Dendritic cell treated with granulocyte-macrophage colony-stimulating factor and Interleukin-4, amounts not matched to agents 40 ng/mL and 50 ng/mL, for 4 days (primary cell): ENCODE data around the gene MDM1.

Experiments
- H3K27ac Mint-ChIP-seq: one replicate; pipeline ENCODE4 v1.8.0; 2022; ENCODE audit warnings: mild to moderate bottlenecking, mixed read lengths
- H3K27me3 Mint-ChIP-seq: one replicate; pipeline ENCODE4 v1.8.0; 2022; ENCODE audit warnings: mild to moderate bottlenecking, mixed read lengths
- H3K36me3 Mint-ChIP-seq: one replicate; pipeline ENCODE4 v1.8.0; 2022; ENCODE audit warnings: low read depth, mixed read lengths
- H3K4me1 Mint-ChIP-seq: one replicate; pipeline ENCODE4 v1.8.0; 2022; ENCODE audit warnings: low read depth, mixed read lengths
- H3K4me3 Mint-ChIP-seq: one replicate; pipeline ENCODE4 v1.8.0; 2022; ENCODE audit warnings: mild to moderate bottlenecking, moderate library complexity, mixed read lengths
- H3K9me3 Mint-ChIP-seq: one replicate; pipeline ENCODE4 v1.8.0; 2022; ENCODE audit warnings: mixed read lengths
- intact Hi-C: fragments of 100-400 bp; cut with micrococcal nuclease; formaldehyde crosslinking; loops from one replicate; pipeline ENCODE4 v1.15.0; 2022

The MDM1 gene

DNA sequence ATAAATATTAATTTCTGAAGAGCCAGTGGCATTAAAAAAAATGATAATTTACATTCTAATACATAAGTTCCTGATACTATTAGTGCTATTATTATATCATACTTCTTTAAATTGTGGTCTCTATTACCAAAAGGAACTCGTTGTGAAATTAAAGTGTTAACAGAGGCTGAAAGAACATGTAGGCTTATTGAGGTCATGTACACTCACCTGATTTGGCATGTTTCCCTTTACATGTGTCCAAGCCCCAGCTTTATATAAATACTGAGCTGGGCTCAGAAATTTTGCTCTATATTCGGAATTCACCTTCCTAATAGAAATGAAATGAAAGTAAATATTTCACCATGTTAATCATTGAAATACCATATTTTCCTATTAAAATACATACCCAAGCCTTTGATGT is 11.0 kb downstream of the MDM1 start:
- Mint-ChIP-seq H3K27me3 (no peaks in the 10 kb centered on the region), H3K36me3 (peaks cover 2% of the 10 kb centered on the region), H3K4me1 (peaks cover 6% of the 10 kb centered on the region), H3K9me3 (no peaks in the 10 kb centered on the region), H3K27ac (no peak overlapping the region), H3K4me3 (no peak overlapping the region)
- intact Hi-C loops: no loop called here

DNA sequence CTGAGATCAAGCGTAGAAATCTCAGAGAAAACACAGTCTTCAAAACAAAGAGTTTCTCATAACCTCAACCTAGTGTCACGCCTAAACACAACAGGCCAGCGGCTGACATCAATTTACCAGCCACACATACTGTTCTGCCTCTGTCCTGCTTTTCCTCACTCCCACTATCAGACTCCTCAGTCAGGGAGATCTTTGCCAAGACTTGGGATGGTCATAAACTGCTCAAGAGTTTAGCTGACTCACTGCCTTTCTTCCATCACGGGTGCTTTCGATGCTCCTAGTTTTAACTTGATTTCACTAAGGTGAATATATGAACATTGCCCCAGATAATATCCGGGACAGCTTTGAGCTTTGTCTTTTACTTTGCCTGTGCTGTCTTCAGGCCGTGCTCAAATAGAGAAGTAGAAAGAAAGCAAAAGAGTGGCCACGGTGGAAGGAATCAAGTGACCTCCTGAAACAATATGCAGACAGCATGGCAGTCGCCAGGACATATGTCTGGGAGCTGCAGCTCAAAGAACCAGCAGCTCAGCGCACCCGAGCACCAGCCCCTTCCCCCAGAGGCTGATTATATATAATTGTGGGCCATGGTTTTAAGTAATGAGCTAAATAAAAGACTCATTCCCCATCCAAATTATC is 12.1 kb downstream of the MDM1 start:
- intact Hi-C loops: loop anchor here (5.0 kb wide), 1 partner anchor 278 kb away; no protein-coding TSS in a partner anchor
- Mint-ChIP-seq H3K4me1 (no peaks in the 10 kb centered on the region), H3K4me3 (no peak overlapping the region), H3K27me3 (no peaks in the 10 kb centered on the region), H3K27ac (no peak overlapping the region), H3K36me3 (peaks cover under 1% of the 10 kb centered on the region), H3K9me3 (no peaks in the 10 kb centered on the region)

DNA sequence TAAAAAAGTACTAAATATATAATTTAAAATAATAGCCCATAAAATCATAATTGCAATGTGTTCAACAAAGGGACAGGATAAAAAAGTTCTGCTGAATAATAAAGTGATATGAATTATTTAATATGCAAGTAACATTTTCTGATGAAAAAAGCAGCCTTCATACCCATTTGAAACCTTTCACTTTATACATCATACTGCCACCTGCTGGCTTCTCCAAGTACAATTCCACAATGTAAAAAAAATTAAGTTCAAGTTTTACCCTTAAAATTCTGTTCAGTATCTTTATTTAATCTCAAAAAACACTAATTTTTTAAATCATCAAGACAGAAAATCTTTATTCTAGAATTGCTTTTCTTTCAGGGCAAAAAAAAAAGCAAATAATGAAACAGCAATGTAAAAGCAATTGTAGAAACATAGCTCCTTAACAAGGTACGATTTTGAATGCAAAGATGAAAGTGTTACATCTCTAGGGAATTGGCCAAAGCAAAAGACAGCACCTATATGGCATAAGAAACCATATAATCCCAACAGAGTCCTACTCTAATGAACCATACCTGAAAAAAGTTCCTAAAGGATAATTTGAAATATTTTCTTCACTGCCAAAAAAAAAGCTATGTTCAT is 15.0 kb downstream of the MDM1 start:
- Mint-ChIP-seq H3K27me3 (no peaks in the 10 kb centered on the region), H3K36me3 (peaks cover 7% of the 10 kb centered on the region), H3K9me3 (no peaks in the 10 kb centered on the region), H3K4me1 (no peaks in the 10 kb centered on the region), H3K27ac (no peak overlapping the region), H3K4me3 (no peak overlapping the region)
- intact Hi-C loops: loop anchor here (1.0 to 5.0 kb wide), 2 partner anchors 94 to 275 kb away; no protein-coding TSS in a partner anchor

DNA sequence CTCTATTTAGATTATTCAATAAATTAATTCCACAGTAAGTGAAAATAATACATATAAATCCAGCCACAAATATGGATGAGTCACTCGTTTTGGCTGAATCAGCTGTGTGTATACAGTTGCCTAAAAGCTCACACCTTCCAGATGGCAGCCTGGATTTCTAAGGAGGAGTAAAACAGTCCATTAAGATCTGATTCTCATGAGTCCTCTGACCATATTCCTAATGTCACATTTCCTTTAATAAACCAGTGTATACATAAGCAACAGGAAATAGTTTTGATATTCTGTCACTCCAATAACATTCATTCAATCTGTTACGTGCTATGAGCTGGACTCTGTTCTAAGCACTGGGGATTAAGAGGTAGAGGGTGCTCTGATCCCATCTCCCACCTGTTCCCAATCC is 21.8 kb downstream of the MDM1 start:
- no peak overlapping the region for H3K4me3 Mint-ChIP-seq
- H3K4me1 Mint-ChIP-seq: no peaks in the 10 kb centered on the region
- peaks cover 37% of the 10 kb centered on the region for H3K36me3 Mint-ChIP-seq
- intact Hi-C loops: no loop called here
- no peaks in the 10 kb centered on the region for H3K27me3 Mint-ChIP-seq
- no peaks in the 10 kb centered on the region for H3K9me3 Mint-ChIP-seq
- H3K27ac Mint-ChIP-seq: no peak overlapping the region

DNA sequence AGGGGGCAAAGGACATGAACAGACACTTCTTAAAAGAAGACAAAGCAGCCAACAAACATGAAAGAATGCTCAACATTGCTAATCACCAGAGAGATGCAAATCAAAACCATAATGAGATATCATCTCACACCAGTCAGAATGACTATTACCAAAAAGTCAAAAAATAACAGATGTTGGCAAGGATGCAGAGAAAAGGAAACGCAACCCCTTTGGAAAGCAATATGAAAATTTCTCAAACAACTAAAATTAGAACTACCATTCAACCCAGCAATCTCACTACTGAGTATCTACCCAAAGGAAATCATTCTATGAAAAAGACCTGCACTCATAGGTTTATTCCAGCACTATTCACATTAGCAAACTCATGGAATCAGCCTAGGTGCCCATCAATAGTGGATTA is 25.6 kb downstream of the MDM1 start:
- Mint-ChIP-seq H3K4me1 (no peaks in the 10 kb centered on the region), H3K27me3 (no peaks in the 10 kb centered on the region), H3K4me3 (no peak overlapping the region), H3K27ac (no peak overlapping the region), H3K9me3 (no peaks in the 10 kb centered on the region), H3K36me3 (peaks cover 51% of the 10 kb centered on the region)
- intact Hi-C loops: no loop called here

DNA sequence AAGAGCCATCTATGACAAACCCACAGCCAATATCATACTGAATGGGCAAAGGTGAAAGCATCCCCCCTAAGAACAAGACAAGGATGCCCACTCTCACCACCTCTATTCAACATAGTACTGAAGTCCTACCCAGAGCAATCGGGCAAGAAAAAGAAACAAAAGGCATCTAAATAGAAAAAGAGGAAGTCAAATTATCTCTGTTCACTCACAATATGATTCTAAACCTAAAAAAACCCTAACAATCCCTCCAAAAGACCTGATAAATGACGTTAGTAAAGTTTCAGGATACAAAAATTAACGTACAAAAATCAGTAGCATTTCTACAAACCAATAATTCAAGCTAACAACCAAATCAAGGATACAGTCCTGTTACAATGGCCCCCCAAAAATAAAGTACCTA is 26.9 kb downstream of the MDM1 start:
- H3K27me3 Mint-ChIP-seq: no peaks in the 10 kb centered on the region
- peaks cover 64% of the 10 kb centered on the region for H3K36me3 Mint-ChIP-seq
- no peaks in the 10 kb centered on the region for H3K4me1 Mint-ChIP-seq
- no peaks in the 10 kb centered on the region for H3K9me3 Mint-ChIP-seq
- intact Hi-C loops: no loop called here
- H3K4me3 Mint-ChIP-seq: no peak overlapping the region
- H3K27ac Mint-ChIP-seq: no peak overlapping the region

DNA sequence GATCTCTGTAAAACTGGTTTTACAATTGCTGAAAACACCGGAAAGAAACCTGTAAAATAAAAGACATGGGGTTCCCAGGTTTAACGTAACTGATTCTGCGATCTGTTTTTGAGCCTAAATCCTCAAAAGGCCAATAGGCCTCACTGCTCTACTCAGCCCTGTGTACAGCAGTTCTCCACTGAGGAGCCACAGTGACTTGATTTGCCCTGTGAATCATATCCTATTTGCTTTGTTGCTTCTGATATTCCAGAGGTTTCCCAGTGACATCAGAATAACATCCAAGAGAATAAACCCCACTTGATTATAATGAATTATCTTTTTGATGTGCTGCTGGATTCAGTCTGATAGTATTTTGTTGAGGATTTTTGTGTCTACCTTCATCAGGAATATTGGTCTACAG is 27.5 kb downstream of the MDM1 start:
- H3K27me3 Mint-ChIP-seq: no peaks in the 10 kb centered on the region
- H3K27ac Mint-ChIP-seq: no peak overlapping the region
- no peak overlapping the region for H3K4me3 Mint-ChIP-seq
- intact Hi-C loops: no loop called here
- no peaks in the 10 kb centered on the region for H3K9me3 Mint-ChIP-seq
- H3K4me1 Mint-ChIP-seq: no peaks in the 10 kb centered on the region
- peaks cover 70% of the 10 kb centered on the region for H3K36me3 Mint-ChIP-seq

DNA sequence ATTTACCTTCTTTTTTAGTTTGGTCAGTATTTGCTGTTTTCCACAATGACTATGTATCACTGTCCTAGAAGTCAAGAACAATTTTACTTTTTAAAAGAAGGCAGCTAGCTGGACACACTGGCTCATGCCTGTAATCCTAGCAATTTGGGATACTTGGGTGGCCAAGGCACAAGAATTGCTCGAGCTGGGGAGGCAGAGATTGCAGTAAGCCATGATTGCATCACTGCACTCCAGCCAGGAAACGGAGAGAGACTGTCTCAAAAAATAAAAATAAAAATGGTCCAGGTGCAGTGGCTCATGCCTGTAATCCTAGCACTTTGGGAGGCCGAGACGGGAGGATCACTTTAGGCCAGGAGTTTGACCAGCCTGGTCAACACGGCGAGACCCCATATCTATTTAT is 28.3 kb downstream of the MDM1 start:
- Mint-ChIP-seq H3K36me3 (peaks cover 71% of the 10 kb centered on the region), H3K27me3 (no peaks in the 10 kb centered on the region), H3K27ac (no peak overlapping the region), H3K4me3 (no peak overlapping the region), H3K9me3 (no peaks in the 10 kb centered on the region), H3K4me1 (no peaks in the 10 kb centered on the region)
- intact Hi-C loops: no loop called here

DNA sequence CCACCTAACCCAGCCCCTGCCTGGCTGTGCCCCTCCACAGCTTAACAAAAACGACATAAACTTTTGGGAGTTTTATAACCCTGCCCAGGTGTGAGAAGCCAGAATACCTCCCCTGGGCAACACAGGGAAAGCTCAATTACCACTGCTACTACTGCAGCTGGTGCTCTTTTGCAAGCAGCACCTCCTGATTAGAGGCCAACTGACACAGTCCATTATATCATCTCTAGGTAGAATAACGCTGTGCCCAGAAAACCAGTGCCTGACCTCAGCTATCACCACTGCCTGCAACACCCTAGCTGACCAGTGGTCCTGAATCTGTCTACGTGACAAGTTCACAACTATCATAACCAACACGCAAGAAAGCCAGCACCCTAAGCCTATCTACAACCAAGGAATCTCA is 34.2 kb downstream of the MDM1 start:
- Mint-ChIP-seq H3K4me3 (no peak overlapping the region), H3K27me3 (no peaks in the 10 kb centered on the region), H3K27ac (no peak overlapping the region), H3K4me1 (no peaks in the 10 kb centered on the region), H3K9me3 (no peaks in the 10 kb centered on the region), H3K36me3 (peaks cover 39% of the 10 kb centered on the region)
- intact Hi-C loops: no loop called here

DNA sequence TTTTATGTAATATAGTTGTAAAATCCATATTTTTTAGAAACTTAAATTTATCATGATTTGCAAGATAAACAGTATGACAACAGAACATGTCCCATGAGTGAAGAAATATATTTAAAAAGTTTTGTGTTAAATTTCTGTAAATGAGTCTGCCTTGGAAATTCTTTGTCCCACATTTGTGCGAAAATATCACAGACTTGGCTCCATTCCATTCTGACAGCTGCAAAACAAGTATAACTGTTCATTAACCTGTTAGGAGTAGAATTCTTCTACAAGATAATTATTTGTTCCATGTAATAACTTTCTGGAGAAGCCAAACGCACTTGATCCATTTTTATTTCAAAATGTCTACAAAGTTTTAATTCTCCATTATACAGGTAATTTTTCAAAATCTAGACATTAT is 37.9 kb downstream of the MDM1 start:
- Mint-ChIP-seq H3K4me3 (no peak overlapping the region), H3K27me3 (no peaks in the 10 kb centered on the region), H3K4me1 (no peaks in the 10 kb centered on the region), H3K9me3 (no peaks in the 10 kb centered on the region), H3K27ac (no peak overlapping the region), H3K36me3 (peaks cover 8% of the 10 kb centered on the region)
- intact Hi-C loops: no loop called here

DNA sequence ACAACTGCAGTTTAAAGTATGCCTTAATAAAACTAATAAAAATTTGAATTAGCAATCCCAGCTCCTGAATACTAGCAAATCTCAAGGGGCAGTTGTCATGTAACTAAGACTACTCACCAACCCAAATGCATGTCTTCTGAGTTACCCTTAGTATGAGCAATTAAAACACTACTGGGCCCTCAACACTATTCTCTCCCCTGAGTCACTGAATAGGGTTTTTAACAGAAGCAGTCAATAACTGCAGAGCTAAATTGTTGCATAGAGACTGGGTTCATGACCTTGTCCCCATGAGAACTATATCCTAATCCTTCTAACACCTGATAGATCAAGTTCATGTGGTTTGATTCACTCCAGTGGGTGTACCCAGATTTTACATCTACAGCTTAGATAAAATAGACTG is 38.8 kb downstream of the MDM1 start:
- no peak overlapping the region for H3K4me3 Mint-ChIP-seq
- H3K27me3 Mint-ChIP-seq: no peaks in the 10 kb centered on the region
- no peaks in the 10 kb centered on the region for H3K9me3 Mint-ChIP-seq
- no peak overlapping the region for H3K27ac Mint-ChIP-seq
- H3K36me3 Mint-ChIP-seq: peaks cover 6% of the 10 kb centered on the region
- intact Hi-C loops: no loop called here
- no peaks in the 10 kb centered on the region for H3K4me1 Mint-ChIP-seq

DNA sequence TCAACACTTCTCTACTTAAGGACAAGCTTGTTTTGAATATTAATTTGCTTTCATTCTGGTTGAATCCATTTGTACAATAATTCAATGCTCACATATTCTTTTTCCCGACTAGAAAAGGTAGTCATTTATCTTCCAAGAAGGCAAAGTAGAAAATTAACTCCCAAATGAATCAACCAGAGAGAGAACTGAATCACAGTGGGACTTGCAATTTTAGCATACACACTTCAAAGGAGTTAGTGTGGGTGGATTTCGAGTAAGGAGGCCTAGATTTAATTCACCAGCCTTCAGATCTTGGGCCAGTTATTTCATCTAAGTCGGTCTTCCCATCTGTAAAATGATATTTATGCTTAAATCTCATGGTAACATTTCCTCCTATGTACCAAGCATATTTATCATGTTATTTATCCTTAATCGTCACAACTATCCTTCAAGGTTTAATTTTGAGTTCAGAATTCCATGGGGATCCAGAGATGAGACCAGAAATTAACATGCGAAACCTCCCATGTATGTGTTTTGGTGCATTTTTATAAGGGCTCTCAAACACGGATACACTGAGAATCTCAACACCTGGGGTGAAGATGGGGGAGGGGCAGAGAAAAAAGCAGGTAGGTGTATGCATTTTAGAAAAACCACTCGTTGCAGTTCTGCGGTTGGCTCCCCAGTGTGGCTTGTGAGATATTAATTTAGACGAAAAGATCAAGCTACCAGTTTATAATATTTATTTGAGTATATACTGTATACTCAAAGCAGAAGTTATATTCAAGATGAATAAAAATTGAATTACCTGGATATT is 39.8 kb downstream of the MDM1 start:
- no peak overlapping the region for H3K4me3 Mint-ChIP-seq
- no peaks in the 10 kb centered on the region for H3K9me3 Mint-ChIP-seq
- H3K27me3 Mint-ChIP-seq: no peaks in the 10 kb centered on the region
- H3K36me3 Mint-ChIP-seq: peaks cover 6% of the 10 kb centered on the region
- H3K27ac Mint-ChIP-seq: no peak overlapping the region
- no peaks in the 10 kb centered on the region for H3K4me1 Mint-ChIP-seq
- intact Hi-C loops: no loop called here

DNA sequence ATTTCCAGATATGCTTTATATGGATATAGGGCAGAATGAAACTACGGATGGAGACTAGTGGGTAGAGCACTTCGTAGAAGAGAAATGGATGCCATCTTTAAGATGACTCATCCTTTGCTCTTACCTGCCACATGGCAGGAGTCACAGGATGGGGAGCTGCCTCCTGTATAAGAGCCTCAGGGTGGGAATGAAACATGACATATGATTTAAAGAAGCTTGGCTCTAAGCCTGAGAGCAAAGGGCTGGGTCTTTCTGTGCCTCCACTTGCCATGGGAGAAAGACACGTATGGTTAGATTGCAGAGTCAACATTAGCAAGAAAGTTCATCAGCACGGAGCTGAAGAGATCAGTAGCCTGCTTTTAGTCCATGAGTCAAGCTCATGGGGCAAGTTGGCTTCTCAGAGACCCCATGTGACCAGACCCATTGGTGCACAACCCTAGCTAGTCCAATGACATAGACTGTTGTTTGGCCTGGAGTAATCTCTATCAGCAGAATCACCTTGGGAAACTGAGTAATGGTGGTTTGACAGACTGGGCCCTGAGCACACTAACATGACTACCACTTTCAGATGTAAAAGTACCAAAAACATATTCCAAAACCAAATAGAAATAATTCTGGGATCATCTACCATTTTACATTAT is 40.6 kb downstream of the MDM1 start:
- Mint-ChIP-seq H3K9me3 (no peaks in the 10 kb centered on the region), H3K27ac (no peak overlapping the region), H3K4me1 (no peaks in the 10 kb centered on the region), H3K36me3 (peaks cover 6% of the 10 kb centered on the region), H3K4me3 (no peak overlapping the region), H3K27me3 (no peaks in the 10 kb centered on the region)
- intact Hi-C loops: no loop called here

DNA sequence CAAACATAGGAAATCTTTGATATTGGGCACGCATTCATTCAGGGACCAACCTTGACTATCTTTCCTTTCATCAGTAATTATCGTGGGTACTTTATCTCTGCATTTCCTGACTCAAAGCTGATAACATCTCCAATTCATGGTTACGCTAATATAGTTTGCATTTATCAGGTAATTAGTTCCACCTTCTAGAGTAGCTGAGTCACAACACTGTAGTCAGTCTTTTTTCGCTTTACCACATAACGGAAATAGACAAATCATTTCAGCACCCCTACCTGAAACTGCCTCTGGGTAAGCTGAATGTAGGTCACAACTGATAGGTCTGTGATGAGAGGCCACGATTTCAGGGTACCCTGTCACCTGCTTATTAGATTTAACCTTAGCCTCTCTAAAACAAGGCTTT is 42.0 kb downstream of the MDM1 start:
- no peak overlapping the region for H3K27ac Mint-ChIP-seq

More for the DNA sequence above, 42.0 kb downstream of the MDM1 start:
- intact Hi-C loops: no loop called here
- H3K4me3 Mint-ChIP-seq: no peak overlapping the region
- no peaks in the 10 kb centered on the region for H3K9me3 Mint-ChIP-seq
- H3K27me3 Mint-ChIP-seq: no peaks in the 10 kb centered on the region
- peaks cover 6% of the 10 kb centered on the region for H3K36me3 Mint-ChIP-seq
- H3K4me1 Mint-ChIP-seq: no peaks in the 10 kb centered on the region
